Calu3 (cell line): Measurements from ENCODE around the gene ULBP3. TPM values are rescaled to one million over a fixed set of nuclear protein-coding genes. Genes with fewer than 3 reads are reported as not detected.

ENCODE experiments used
- BruUV-seq: library from RNA; stranded (reverse); fragments of 400-500 nt; replicated peaks from 2 replicates; lab custom pipeline; 2021; lab: Mats Ljungman, UMichigan
- CTCF ChIA-PET: fragments of 300-600 bp; sonication (Branson Sonifier 250); formaldehyde crosslinking; loops from one replicate; lab custom pipeline; 2022; ENCODE audit warnings: antibody characterized with exemption; lab: Charles Lee
- DNase-seq: peaks from one replicate; pipeline ENCODE4 v3.0.0; 2022
- H3K27ac Mint-ChIP-seq: one replicate; pipeline ENCODE4 v1.8.0; 2022; ENCODE audit warnings: mixed read lengths; ENCODE audit not compliant: unreplicated experiment
- H3K27me3 Mint-ChIP-seq: one replicate; pipeline ENCODE4 v1.8.0; 2022; ENCODE audit warnings: mixed read lengths; ENCODE audit not compliant: unreplicated experiment
- H3K36me3 Mint-ChIP-seq: one replicate; pipeline ENCODE4 v1.8.0; 2022; ENCODE audit warnings: mild to moderate bottlenecking, moderate library complexity, mixed read lengths; ENCODE audit not compliant: insufficient read depth, unreplicated experiment
- H3K4me1 Mint-ChIP-seq: one replicate; pipeline ENCODE4 v1.8.0; 2022; ENCODE audit warnings: mild to moderate bottlenecking, low read depth, mixed read lengths; ENCODE audit not compliant: unreplicated experiment
- H3K4me3 Mint-ChIP-seq: one replicate; pipeline ENCODE4 v1.8.0; 2022; ENCODE audit warnings: mild to moderate bottlenecking, low read depth, moderate library complexity, mixed read lengths; ENCODE audit not compliant: unreplicated experiment
- H3K9me3 Mint-ChIP-seq: one replicate; pipeline ENCODE4 v1.8.0; 2022; ENCODE audit warnings: low read depth, mixed read lengths; ENCODE audit not compliant: unreplicated experiment
- intact Hi-C: fragments of 100-400 bp; cut with micrococcal nuclease; formaldehyde crosslinking; loops from one replicate; pipeline ENCODE4 v1.10.0; 2022; ENCODE audit not compliant: unreplicated experiment
- total RNA-seq: library from RNA; stranded (reverse); gene quantifications from 2 replicates; pipeline ENCODE4 v1.2.3, GENCODE V29; 2022
- TF ChIP-seq, protein P1 (sequence below): fragments of 200-600 bp; IDR thresholded peaks from one replicate; pipeline ENCODE4 v1.8.0; 2022; ENCODE audit warnings: antibody characterized with exemption; ENCODE audit not compliant: unreplicated experiment

Gene ULBP3
- total RNA-seq, 1 experiment from 2014 or later, result 8.4 TPM

DNA sequence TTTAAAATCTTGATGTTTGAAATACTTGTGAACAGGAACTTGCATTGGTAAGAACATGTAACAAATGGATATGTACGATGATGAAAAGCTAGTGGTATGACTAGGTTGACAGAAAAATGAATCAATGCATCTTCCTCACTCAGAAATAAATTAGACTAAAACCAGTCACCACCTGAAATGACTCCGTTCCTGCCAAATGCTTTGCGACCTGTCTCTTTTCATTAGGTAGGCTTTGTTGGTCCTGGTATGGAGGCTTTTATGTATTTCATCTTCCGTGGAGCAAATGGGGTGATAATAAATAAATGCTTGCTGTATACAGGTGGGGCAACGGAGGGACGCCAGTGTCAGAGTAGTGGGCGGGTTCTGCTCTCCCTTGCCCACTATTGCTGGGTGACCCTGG is 17.1 kb upstream of the ULBP3 start:
- Mint-ChIP-seq H3K4me1 (no peaks in the 10 kb centered on the region), H3K4me3 (no peak overlapping the region), H3K27me3 (peaks cover 31% of the 10 kb centered on the region), H3K36me3 (no peaks in the 10 kb centered on the region), H3K27ac (no peak overlapping the region), H3K9me3 (no peaks in the 10 kb centered on the region)
- DNase-seq, result no peak
- intact Hi-C loops, result no loop called here
- TF ChIP-seq, protein P1, sequence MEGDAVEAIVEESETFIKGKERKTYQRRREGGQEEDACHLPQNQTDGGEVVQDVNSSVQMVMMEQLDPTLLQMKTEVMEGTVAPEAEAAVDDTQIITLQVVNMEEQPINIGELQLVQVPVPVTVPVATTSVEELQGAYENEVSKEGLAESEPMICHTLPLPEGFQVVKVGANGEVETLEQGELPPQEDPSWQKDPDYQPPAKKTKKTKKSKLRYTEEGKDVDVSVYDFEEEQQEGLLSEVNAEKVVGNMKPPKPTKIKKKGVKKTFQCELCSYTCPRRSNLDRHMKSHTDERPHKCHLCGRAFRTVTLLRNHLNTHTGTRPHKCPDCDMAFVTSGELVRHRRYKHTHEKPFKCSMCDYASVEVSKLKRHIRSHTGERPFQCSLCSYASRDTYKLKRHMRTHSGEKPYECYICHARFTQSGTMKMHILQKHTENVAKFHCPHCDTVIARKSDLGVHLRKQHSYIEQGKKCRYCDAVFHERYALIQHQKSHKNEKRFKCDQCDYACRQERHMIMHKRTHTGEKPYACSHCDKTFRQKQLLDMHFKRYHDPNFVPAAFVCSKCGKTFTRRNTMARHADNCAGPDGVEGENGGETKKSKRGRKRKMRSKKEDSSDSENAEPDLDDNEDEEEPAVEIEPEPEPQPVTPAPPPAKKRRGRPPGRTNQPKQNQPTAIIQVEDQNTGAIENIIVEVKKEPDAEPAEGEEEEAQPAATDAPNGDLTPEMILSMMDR, result no peak
- BruUV-seq, result no TSS peak
- CTCF ChIA-PET, result interaction anchor here (0.7 kb wide), 1 partner anchor 19 kb away, joined by 3 read pairs; no protein-coding TSS in a partner anchor

DNA sequence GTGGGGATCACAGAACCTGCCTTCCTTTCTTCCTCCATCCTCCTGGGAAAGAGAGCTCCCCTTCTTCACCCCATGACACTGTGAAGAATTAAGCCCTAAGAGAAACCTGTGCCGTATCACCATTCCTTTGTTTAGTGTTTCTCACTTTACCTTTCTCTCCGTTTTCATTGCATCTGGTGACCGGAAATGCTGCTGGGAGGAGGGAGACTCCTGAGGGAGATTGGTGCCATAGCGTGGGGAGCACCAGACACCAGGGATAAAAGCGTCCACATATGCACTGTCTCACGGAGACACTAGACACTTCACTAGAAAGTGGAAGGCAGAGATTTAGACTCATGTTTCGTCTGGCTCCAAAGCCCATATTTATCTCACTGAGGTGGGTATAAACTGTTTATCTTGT is 15.5 kb upstream of the ULBP3 start:
- Mint-ChIP-seq H3K27ac (no peak overlapping the region), H3K36me3 (no peaks in the 10 kb centered on the region), H3K4me1 (no peaks in the 10 kb centered on the region), H3K4me3 (no peak overlapping the region), H3K9me3 (no peaks in the 10 kb centered on the region), H3K27me3 (peaks cover 31% of the 10 kb centered on the region)
- intact Hi-C loops, result loop anchor here (5.0 kb wide), 2 partner anchors 313 to 733 kb away; no protein-coding TSS in a partner anchor
- no TSS peak for BruUV-seq
- CTCF ChIA-PET, result no interaction called here
- TF ChIP-seq, protein P1, result no peak
- no peak for DNase-seq

DNA sequence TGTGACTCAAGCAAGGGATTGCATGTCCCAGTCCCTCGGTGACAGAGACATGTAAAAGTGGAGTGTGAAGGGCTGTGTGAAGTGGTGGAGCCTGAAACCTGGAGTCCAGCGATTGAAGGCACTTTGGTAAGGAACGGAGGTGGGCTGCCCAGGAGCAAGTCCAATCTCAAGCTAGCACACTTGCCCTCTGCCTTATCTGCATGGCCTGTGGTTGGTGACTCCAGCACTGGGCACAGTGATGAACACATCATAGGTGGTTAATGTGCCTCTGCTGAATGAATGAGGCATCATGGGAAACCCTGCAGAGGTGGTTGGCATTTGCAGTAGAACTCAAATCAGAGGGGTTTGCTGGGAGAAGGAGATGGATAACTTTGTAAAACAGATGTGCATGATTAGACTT is 14.9 kb upstream of the ULBP3 start:
- no TSS peak for BruUV-seq
- CTCF ChIA-PET, result no interaction called here
- Mint-ChIP-seq H3K27me3 (peaks cover 26% of the 10 kb centered on the region), H3K27ac (no peak overlapping the region), H3K4me3 (no peak overlapping the region), H3K36me3 (no peaks in the 10 kb centered on the region), H3K4me1 (no peaks in the 10 kb centered on the region), H3K9me3 (no peaks in the 10 kb centered on the region)
- no peak for DNase-seq
- TF ChIP-seq, protein P1, result no peak
- intact Hi-C loops, result loop anchor here (5.0 kb wide), 2 partner anchors 313 to 733 kb away; no protein-coding TSS in a partner anchor

DNA sequence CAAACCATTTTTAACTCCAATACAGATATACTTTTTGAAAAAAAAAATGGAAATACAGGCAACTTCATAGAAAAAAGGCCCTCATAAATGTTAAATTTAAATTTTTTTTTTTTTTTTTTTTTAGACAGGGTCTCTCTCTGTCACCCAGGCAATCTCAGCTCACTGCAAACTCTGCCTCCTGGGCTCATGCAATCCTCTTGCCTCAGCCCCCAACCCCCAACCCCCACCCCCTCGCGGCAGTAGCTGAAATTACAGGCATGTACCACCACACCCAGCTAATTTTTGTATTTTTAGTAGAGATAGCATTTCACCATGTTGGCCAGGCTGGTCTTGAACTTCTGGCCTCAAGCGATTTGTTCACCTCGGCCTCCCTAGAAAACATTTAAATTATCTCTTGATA is 12.8 kb upstream of the ULBP3 start:
- no TSS peak for BruUV-seq
- TF ChIP-seq, protein P1, result no peak

More for the DNA sequence above, 12.8 kb upstream of the ULBP3 start:
- H3K4me1 Mint-ChIP-seq, result no peaks in the 10 kb centered on the region
- peaks cover 20% of the 10 kb centered on the region for H3K27me3 Mint-ChIP-seq
- intact Hi-C loops, result loop anchor here (5.0 kb wide), 2 partner anchors 316 to 736 kb away; no protein-coding TSS in a partner anchor
- CTCF ChIA-PET, result interaction anchor here (0.6 to 1.5 kb wide), 2 partner anchors 153 to 314 kb away, joined by 4 to 19 read pairs; no protein-coding TSS in a partner anchor
- H3K27ac Mint-ChIP-seq, result no peak overlapping the region
- H3K4me3 Mint-ChIP-seq, result no peak overlapping the region
- peaks cover 5% of the 10 kb centered on the region for H3K36me3 Mint-ChIP-seq
- no peak for DNase-seq
- no peaks in the 10 kb centered on the region for H3K9me3 Mint-ChIP-seq
